ENCODE results near the gene ZNF808. TPM values are rescaled to one million over a fixed set of nuclear protein-coding genes. Genes with fewer than 3 reads are reported as not detected.
"Not testable (repeated sequence)": the region's sequence is repeated elsewhere in the genome, so short reads cannot be mapped to it uniquely, and the experiment has no call there.

Gene ZNF808
- total RNA-seq (2022) (not detected in 2 replicates), Bru-seq, nascent RNA (percentile 3 among the genes with signal in this experiment), BruChase-seq, experiment 1, labeled RNA remaining after a 6-hour chase (percentile 7 among the genes with signal in this experiment), BruChase-seq, experiment 2, labeled RNA remaining after a 2-hour chase (not detected)
- long read RNA-seq, result 0 reads

DNA sequence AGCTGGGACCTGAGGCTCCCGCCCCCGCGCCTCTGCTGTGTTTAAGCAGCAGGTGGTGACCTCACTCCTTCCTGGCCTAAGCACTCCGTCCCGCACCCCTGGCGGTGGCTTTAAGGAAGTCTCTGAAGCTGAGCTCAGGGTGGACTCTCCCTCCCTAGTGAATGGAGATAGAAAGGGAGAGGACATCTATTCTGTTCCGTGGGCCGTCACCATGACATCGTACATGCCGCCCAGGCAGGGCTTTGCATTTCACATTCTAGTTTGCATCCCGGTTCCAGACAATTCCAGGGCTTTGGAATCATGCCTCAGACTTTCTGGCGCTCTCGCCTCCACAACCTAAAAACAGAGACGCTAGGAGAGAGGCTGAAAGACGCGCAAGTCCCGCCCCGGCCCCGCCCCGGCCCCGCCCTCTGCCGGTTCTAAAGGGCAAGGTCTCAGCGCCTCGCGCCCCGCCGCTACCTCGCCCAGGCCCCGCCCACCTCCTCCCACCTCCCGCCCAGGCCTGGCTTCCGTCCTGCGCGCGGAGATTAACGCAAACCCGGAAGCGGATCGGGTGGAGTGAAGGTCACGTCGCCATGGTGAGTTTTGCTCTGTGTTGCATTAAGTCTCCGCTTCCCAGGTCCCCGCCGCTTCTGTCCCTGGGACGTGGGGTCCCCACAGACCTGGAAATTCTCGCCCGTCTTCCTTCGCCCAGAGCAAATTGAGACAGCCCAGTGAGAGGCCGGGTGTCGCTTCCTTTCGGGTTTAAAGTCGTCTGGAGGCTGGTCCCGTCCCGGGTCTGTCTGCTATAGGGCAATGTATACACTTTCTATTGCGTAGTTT is at the start of gene ZNF808:
ZNF808 (plus strand) TSS at position 535 of the 822 bp plus-strand sequence. CDS start 15,617 bp downstream, outside the sequence.
- Mint-ChIP-seq H3K27me3 (ENCODE audit: unreplicated experiment) (no peaks in the 10 kb centered on the region), H3K9me3 (ENCODE audit: low read depth, unreplicated experiment) (peaks cover 11% of the 10 kb centered on the region), H3K27ac (ENCODE audit: unreplicated experiment) (no peak within 1 kb of the TSS), H3K36me3 (ENCODE audit: insufficient read depth, unreplicated experiment) (peaks cover 9% of the 10 kb centered on the region), H3K4me1 (ENCODE audit: low read depth, unreplicated experiment) (no peaks in the 10 kb centered on the region), H3K4me3 (ENCODE audit: low read depth, unreplicated experiment) (no peak within 1 kb of the TSS)
- CTCF ChIA-PET, result no interaction called here
- BruUV-seq (replicated peaks), result no TSS peak
- DNase-seq, result no peak
- TF ChIP-seq, protein P1, sequence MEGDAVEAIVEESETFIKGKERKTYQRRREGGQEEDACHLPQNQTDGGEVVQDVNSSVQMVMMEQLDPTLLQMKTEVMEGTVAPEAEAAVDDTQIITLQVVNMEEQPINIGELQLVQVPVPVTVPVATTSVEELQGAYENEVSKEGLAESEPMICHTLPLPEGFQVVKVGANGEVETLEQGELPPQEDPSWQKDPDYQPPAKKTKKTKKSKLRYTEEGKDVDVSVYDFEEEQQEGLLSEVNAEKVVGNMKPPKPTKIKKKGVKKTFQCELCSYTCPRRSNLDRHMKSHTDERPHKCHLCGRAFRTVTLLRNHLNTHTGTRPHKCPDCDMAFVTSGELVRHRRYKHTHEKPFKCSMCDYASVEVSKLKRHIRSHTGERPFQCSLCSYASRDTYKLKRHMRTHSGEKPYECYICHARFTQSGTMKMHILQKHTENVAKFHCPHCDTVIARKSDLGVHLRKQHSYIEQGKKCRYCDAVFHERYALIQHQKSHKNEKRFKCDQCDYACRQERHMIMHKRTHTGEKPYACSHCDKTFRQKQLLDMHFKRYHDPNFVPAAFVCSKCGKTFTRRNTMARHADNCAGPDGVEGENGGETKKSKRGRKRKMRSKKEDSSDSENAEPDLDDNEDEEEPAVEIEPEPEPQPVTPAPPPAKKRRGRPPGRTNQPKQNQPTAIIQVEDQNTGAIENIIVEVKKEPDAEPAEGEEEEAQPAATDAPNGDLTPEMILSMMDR (IDR thresholded peaks at IDR 0.05; ENCODE audit: unreplicated experiment), result no peak
- intact Hi-C loops (cut with micrococcal nuclease; ENCODE audit: unreplicated experiment), result no loop called here

DNA sequence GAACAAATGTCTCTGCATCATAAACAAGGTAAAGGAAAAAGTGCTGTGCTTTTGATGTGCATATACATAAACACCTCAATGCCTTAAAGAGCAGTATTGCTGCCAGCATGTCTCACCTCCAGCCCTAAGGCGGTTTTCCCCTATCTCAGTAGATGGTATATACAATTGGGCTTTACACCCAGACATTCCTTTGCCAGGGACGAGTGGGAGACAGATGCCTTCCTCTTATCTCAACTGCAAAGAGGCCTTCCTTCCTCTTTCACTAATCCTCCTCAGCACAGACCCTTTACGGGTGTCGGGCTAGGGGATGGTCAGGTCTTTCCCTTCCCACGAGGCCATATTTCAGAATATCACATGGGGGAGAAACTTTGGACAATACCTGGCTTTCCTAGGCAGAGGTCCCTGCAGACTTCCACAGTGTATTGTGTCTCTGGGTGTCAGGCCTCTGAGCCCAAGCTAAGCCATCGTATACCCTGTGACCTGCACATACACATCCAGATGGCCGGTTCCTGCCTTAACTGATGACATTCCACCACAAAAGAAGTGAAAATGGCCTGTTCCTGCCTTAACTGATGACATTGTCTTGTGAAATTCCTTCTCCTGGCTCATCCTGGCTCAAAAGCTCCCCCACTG is 43.2 kb upstream of the ZNF808 start:
- DNase-seq; H3K27ac Mint-ChIP-seq (ENCODE audit: unreplicated experiment); intact Hi-C loops (cut with micrococcal nuclease; ENCODE audit: unreplicated experiment); BruUV-seq (replicated peaks); H3K4me1 Mint-ChIP-seq (ENCODE audit: low read depth, unreplicated experiment); H3K27me3 Mint-ChIP-seq (ENCODE audit: unreplicated experiment); H3K4me3 Mint-ChIP-seq (ENCODE audit: low read depth, unreplicated experiment); H3K36me3 Mint-ChIP-seq (ENCODE audit: insufficient read depth, unreplicated experiment); CTCF ChIA-PET: not testable (repeated sequence)
- peaks cover 13% of the 10 kb centered on the region for H3K9me3 Mint-ChIP-seq (ENCODE audit: low read depth, unreplicated experiment)

DNA sequence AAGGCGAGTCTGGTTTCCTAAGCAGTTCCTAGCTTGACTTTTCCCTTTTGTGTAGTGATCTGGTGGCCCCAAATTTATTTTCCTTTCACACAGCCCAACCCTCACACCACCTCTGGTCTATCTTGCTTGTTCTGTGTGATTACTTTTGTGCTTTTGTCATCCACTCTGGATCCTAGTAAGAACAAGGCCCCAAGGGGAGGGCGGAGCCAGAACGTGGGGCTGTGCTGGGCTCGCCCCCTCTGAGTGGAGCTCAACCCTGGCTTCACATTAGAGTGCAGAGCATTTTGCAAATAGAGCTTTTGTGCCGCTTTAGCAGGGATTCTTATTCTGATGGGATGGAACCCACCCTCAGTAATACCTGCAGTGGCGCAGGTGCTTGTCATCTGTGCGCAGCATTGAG is 42.4 kb upstream of the ZNF808 start:
- H3K36me3 Mint-ChIP-seq (ENCODE audit: insufficient read depth, unreplicated experiment); intact Hi-C loops (cut with micrococcal nuclease; ENCODE audit: unreplicated experiment); DNase-seq; H3K27ac Mint-ChIP-seq (ENCODE audit: unreplicated experiment); CTCF ChIA-PET; BruUV-seq (replicated peaks); H3K4me1 Mint-ChIP-seq (ENCODE audit: low read depth, unreplicated experiment); H3K27me3 Mint-ChIP-seq (ENCODE audit: unreplicated experiment); H3K4me3 Mint-ChIP-seq (ENCODE audit: low read depth, unreplicated experiment): not testable (repeated sequence)
- H3K9me3 Mint-ChIP-seq (ENCODE audit: low read depth, unreplicated experiment), result peaks cover 13% of the 10 kb centered on the region

DNA sequence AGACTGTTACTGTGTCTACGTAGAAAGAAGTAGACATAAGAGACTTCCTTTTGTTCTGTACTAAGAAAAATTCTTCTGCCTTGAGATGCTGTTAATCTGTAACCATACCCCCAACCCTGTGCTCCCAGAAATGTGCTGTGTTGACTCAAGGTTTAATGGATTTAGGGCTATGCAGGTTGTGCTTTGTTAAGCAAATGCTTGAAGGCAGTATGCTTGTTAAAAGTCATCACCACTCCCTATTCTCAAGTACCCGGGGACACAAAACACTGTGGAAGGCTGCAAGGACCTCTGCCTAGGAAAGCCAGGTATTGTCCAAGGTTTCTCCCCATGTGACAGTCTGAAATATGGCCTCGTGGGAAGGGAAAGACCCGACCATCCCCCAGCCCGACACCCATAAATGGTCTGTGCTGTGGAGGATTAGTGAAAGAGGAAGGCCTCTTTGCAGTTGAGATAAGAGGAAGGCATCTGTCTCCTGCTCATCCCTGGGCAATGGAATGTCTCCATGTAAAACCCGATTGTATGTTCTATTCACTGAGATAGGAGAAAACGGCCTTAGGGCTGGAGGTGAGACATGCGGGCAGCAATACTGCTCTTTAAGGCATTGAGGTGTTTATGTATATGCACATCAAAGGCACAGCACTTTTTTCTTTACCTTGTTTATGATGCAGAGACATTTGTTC is 41.8 kb upstream of the ZNF808 start:
- H3K27ac Mint-ChIP-seq (ENCODE audit: unreplicated experiment); BruUV-seq (replicated peaks); DNase-seq; H3K36me3 Mint-ChIP-seq (ENCODE audit: insufficient read depth, unreplicated experiment); H3K4me3 Mint-ChIP-seq (ENCODE audit: low read depth, unreplicated experiment); H3K4me1 Mint-ChIP-seq (ENCODE audit: low read depth, unreplicated experiment); H3K27me3 Mint-ChIP-seq (ENCODE audit: unreplicated experiment); CTCF ChIA-PET; intact Hi-C loops (cut with micrococcal nuclease; ENCODE audit: unreplicated experiment): not testable (repeated sequence)
- peaks cover 13% of the 10 kb centered on the region for H3K9me3 Mint-ChIP-seq (ENCODE audit: low read depth, unreplicated experiment)

DNA sequence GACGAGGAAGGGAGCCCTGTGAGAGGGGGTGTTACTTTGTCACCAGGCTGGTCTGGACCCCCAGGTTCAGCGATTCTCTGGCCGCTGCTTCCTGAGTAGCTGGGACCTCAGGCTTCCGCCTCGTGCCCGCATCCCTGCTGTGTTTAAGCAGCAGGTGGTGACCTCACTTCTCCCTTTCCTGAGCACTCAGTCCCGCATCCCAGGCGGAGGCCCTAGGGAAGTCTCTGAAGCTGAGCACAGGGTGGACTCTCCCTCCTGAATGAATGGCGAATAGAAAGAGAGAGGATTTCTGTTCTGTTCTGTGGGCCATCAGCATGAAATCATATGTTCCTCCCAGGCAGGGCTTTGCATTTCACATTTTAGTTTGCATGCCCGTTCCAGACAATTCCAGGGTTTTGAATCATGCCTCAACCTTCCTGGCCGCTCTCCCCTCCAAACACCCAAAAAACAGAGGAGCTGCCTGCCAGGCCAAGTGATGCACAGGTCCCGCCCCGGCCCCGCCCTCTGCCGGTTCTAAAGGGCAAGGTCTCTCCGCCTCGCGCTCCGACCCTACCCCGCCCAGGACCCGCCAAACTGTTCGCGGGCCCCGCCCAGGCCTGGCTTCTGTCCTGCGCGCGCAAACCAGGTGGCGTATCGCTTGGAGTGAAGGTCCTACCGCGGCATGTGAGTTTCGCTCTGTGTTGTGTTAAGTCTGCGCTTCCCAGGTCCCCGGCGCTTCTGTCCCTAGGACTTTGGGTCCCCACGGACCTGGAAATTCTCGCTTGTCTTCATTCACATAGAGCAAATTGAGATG is 35.1 kb upstream of the ZNF808 start:
- intact Hi-C loops (cut with micrococcal nuclease; ENCODE audit: unreplicated experiment), result no loop called here
- no TSS peak for BruUV-seq (replicated peaks)
- no peaks in the 10 kb centered on the region for H3K4me1 Mint-ChIP-seq (ENCODE audit: low read depth, unreplicated experiment)
- no peaks in the 10 kb centered on the region for H3K27me3 Mint-ChIP-seq (ENCODE audit: unreplicated experiment)
- H3K4me3 Mint-ChIP-seq (ENCODE audit: low read depth, unreplicated experiment), result no peak overlapping the region
- no peak overlapping the region for H3K27ac Mint-ChIP-seq (ENCODE audit: unreplicated experiment)
- DNase-seq, result no peak
- CTCF ChIA-PET, result no interaction called here
- H3K36me3 Mint-ChIP-seq (ENCODE audit: insufficient read depth, unreplicated experiment), result no peaks in the 10 kb centered on the region
- peaks cover 11% of the 10 kb centered on the region for H3K9me3 Mint-ChIP-seq (ENCODE audit: low read depth, unreplicated experiment)
- TF ChIP-seq, protein P1 (IDR thresholded peaks at IDR 0.05; ENCODE audit: unreplicated experiment), result no peak

Data from Calu3 (cell line).